ENCODE measurements around the gene EBNA1BP2. TPM values are rescaled to one million over a fixed set of nuclear protein-coding genes. Genes with fewer than 3 reads are reported as not detected.

The EBNA1BP2 gene
- total and polyA plus RNA-seq, 2 of the 4 experiments (the other 2 are of a cell fraction), result 82.8 to 135 TPM

GRCh38 chr1:43134068-43134467, 38.0 kb downstream of the EBNA1BP2 start:
- dilution Hi-C loops (cut with HindIII; ENCODE audit: low sequenced_read_pairs, unreplicated experiment), result no loop called here

More at GRCh38 chr1:43134068-43134467, 38.0 kb downstream of the EBNA1BP2 start:
- intact Hi-C loops (cut with micrococcal nuclease) (no loop called here), in situ Hi-C loops (cut with MboI; ENCODE audit: low sequenced_read_pairs) (no loop called here)
- Histone ChIP-seq H2BK5ac (ENCODE audit: low read depth, low read length, poor library complexity, severe bottlenecking) (no peak overlapping the region), H3K79me1 (ENCODE audit: low read depth in 1 of 2, low read length in 2 of 2) (no peaks in the 10 kb centered on the region), H3K9me1 (ENCODE audit: insufficient read depth, low read length) (no peaks in the 10 kb centered on the region), H3K27ac (ENCODE audit: insufficient read depth, low read length) (no peak overlapping the region), H4K91ac (ENCODE audit: insufficient read depth, low read depth, low read length) (no peak overlapping the region), H3K9ac (ENCODE audit: low read depth, low read length) (no peak overlapping the region), H3K4ac (ENCODE audit: low read depth, low read length) (no peak overlapping the region), H3K14ac (replicated peaks; ENCODE audit: low read depth, low read length) (no peak overlapping the region), H2AK9ac (replicated peaks; ENCODE audit: low read depth, low read length, poor library complexity) (no peak overlapping the region), H2BK120ac (ENCODE audit: low read depth, low read length) (no peak overlapping the region), H4K20me1 (ENCODE audit: insufficient read depth, low read length) (no peaks in the 10 kb centered on the region), H3K4me2 (ENCODE audit: low read depth, low read length) (no peak overlapping the region), H3K23ac (ENCODE audit: low read depth, low read length) (no peak overlapping the region), H3K18ac (ENCODE audit: low read depth, low read length) (no peak overlapping the region), H3K4me3 (ENCODE audit: insufficient read depth, low read depth, low read length) (no peak overlapping the region), H3K36me3 (ENCODE audit: control insufficient read depth, insufficient read depth, low read length) (no peaks in the 10 kb centered on the region), H3K9me3 (ENCODE audit: control insufficient read depth, insufficient read depth, low read length) (peaks cover 4% of the 10 kb centered on the region; the same call in 1 of the 2 replicates), H4K5ac (ENCODE audit: low read depth, low read length) (no peak overlapping the region), H3K56ac (ENCODE audit: extremely low read depth, insufficient read depth, low read length) (no peak overlapping the region), H3K4me1 (ENCODE audit: control insufficient read depth, insufficient read depth, low read length) (no peaks in the 10 kb centered on the region), H2BK15ac (ENCODE audit: low read depth, low read length) (no peak overlapping the region), H4K8ac (ENCODE audit: low read depth in 2 of 2, low read length in 2 of 2) (no peak overlapping the region), H2BK20ac (ENCODE audit: low read depth, low read length) (no peak overlapping the region), H3K27me3 (ENCODE audit: control insufficient read depth, insufficient read depth, low read length) (peaks cover 10% of the 10 kb centered on the region), H2AK5ac (ENCODE audit: low read depth, low read length) (no peak overlapping the region), H2AFZ (replicated peaks; ENCODE audit: low read length, poor library complexity) (no peak overlapping the region)
- no CpG with 5 or more reads among the region's 1 CpG for WGBS, 2 experiments (ENCODE audit: extremely low coverage in 2 of 2, insufficient read length in 1 of 2)
- TF ChIP-seq, protein P1, sequence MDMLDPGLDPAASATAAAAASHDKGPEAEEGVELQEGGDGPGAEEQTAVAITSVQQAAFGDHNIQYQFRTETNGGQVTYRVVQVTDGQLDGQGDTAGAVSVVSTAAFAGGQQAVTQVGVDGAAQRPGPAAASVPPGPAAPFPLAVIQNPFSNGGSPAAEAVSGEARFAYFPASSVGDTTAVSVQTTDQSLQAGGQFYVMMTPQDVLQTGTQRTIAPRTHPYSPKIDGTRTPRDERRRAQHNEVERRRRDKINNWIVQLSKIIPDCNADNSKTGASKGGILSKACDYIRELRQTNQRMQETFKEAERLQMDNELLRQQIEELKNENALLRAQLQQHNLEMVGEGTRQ (IDR thresholded peaks at IDR 0.05; ENCODE audit: low read depth, low read length), result no peak
- TF ChIP-seq MAZ (IDR thresholded peaks at IDR 0.05; ENCODE audit: borderline replicate concordance, low read depth, low read length), result peak; percentile 82; the same call in 1 of the 2 replicates
- ATAC-seq (ENCODE audit: low read depth) (peak; percentile 40; the same call in 1 of the 2 replicates), DNase-seq (no peak)
- ChIA-PET POLR2A (ENCODE audit: unreplicated experiment) (no interaction called here), CTCF (no interaction called here)
- no TSS peak for BruUV-seq (replicated peaks)

All from IMR-90 (cell line).